GM23338 (cell line): ENCODE results near the gene TBC1D12. TPM values are rescaled to one million over a fixed set of nuclear protein-coding genes. Genes with fewer than 3 reads are reported as not detected.

ENCODE experiments used
- CREB1 ChIP-seq: fragments of 250-450 bp; sonication (Bioruptor Pico); IDR thresholded peaks from 2 replicates; pipeline ENCODE4 v1.5.0; 2020; ENCODE audit warnings: low read depth, mild to moderate bottlenecking, moderate library complexity
- EZH2 ChIP-seq: fragments of 200-600 bp; sonication (generic); IDR thresholded peaks from one replicate; pipeline ENCODE4 v1.8.0; 2017; ENCODE audit warnings: antibody characterized with exemption, mild to moderate bottlenecking, low read depth; ENCODE audit not compliant: unreplicated experiment
- EZH2phosphoT487 ChIP-seq: fragments of 200-600 bp; sonication (generic); IDR thresholded peaks from one replicate; pipeline ENCODE4 v1.8.1; 2018; ENCODE audit warnings: antibody characterized with exemption; ENCODE audit not compliant: unreplicated experiment
- REST ChIP-seq: IDR thresholded peaks from one replicate; pipeline ENCODE4 v1.6.1; 2018; ENCODE audit warnings: antibody characterized with exemption; ENCODE audit not compliant: unreplicated experiment
- ZNF462 ChIP-seq: fragments of 250-450 bp; sonication (Bioruptor Pico); IDR thresholded peaks from 2 replicates; pipeline ENCODE4 v1.5.0; 2020; ENCODE audit warnings: mild to moderate bottlenecking, moderate library complexity
- polyA plus RNA-seq: library from polyadenylated mRNA; unstranded; fragments of >200 nt; fragmentation: Nextera tagmentation; extraction: Ambion mirVana; gene quantifications from 2 replicates; pipeline ENCODE4 v1.2.1, GENCODE V29; 2016
- total RNA-seq: library from RNA; depleted of rRNA; stranded (reverse); fragments of >200 nt; shearing (Covaris generic); gene quantifications from 2 replicates; pipeline ENCODE4 v1.2.3, GENCODE V29; 2014

TBC1D12 gene
- total and polyA plus RNA-seq, 2 experiments from 2014 or later = 2.3 to 3.6 TPM

- TF ChIP-seq ZNF462 (CRISPR knock-in tag) (no peak), EZH2phosphoT487 (no peak), REST (no peak), CREB1 (no peak), EZH2 (no peak)
Measured at GRCh38 chr10:94402843-94403379, 570 bp downstream of the TBC1D12 start (continued).
